GM20431 (cell line): ENCODE data around the gene LDAF1.
"Not testable (repeated sequence)": the region's sequence is repeated elsewhere in the genome, so short reads cannot be mapped to it uniquely, and the experiment has no call there.

Source experiments
- in situ Hi-C: fragments of 300-500 bp; cut with MseI, MboI; formaldehyde crosslinking; loops from one replicate; pipeline ENCODE4 v1.15.0; 2020; ENCODE audit warnings: low sequenced_read_pairs; ENCODE audit not compliant: unreplicated experiment

The LDAF1 gene

DNA sequence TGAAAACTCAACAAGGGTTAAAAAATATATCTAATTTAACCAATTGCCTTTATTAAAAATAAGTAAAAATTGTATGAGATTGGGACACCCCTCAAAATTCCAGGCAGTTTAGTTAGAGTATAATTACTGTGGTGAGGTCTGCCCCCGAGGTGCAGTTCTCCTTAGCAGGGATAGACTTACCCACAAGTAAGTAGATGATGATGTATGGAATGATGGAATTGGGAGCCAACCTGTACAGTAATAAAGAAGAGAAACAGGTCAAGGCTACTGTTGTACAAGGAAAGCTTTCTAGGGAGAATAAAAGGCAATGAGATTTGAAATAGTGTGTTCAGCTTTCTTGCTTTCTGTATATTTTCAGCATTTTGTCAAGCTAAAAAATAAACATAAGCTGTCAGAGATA is 1.8 kb downstream of the LDAF1 start:
- in situ Hi-C loops = no loop called here

GRCh38 chr16:21161211-21161610 is 2.7 kb downstream of the LDAF1 start:
- in situ Hi-C loops = no loop called here

- in situ Hi-C loops = no loop called here
Measured at GRCh38 chr16:21162661-21163151, 4.2 kb downstream of the LDAF1 start.

GRCh38 chr16:21163576-21163975 is 5.1 kb downstream of the LDAF1 start:
- in situ Hi-C loops = no loop called here

DNA sequence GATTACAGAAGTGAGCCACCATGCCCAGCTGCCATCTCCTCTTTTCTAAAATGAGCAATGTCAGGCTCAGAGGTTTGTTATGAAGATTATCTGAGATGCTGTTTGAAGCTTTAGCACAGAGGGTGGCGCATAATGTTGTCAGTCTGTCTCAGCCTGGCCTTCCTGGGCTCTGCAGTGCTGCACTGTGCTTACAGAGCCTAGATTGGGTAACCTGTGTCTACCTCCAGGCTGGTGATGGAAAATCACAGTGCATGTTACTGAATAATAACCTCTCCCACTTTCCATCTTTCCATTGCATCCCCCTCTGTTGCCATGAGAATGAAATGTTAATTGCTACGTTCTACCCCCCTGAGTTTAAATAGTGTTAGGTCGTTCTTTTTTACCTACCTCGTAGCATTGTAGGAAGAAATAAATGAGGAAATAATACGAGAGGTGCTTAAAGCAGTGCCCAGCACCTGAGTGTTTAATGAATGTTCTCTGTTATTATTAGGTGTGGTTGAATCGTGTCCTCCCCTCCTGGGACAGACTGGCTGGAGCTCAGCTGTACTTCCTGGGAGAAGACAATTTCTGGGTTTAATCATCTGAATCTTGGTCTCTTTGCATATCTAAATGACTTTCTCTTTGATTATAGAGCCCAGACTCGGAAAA is 6.2 kb downstream of the LDAF1 start:
- in situ Hi-C loops = no loop called here

DNA sequence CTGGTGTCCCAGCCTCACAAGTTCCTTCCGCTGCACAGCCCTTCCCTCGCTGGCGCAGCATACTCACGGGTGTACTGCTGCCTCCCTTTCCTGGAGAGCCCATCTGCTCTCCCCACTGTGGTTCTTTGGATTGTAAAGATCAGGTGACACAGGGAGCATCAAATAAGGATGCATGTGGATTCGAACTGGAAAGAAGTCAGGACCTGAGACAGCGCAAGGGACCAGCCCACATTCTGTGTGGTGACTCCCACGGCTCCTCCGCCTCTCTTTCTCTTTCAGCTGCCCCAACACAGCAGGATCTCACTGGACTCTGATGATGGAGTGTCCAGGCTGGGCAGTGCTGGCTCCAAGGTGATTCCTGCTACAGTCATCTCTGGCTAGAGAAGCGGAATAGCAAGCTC is 8.1 kb downstream of the LDAF1 start:
- in situ Hi-C loops = no loop called here

- in situ Hi-C loops = no loop called here
Measured at GRCh38 chr16:21167360-21167759, 8.9 kb downstream of the LDAF1 start.

GRCh38 chr16:21167929-21168602 is 9.6 kb downstream of the LDAF1 start:
- in situ Hi-C loops = no loop called here

GRCh38 chr16:21169249-21169981 is 10.9 kb downstream of the LDAF1 start:
- in situ Hi-C loops = no loop called here

DNA sequence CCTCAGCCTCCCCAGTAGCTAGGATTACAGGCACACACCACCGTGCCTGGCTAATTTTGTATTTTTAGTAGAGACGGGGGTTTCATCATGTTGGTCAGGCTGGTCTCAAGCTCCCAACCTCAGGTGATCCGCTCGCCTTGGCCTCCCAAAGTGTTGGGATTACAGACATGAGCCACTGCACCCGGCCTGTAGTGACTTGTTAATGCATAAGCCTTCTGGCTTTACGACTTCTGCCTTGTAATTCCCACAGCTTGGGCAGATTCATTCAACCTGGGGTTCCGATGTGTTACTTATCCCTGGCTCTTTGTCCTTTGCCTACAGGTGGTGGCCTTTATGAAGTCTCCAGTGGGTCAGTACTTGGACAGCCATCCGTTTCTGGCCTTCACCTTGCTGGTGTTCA is 11.6 kb downstream of the LDAF1 start:
- in situ Hi-C loops = not testable (repeated sequence)

- in situ Hi-C loops = no loop called here
Measured at GRCh38 chr16:21172650-21173049, 14.2 kb downstream of the LDAF1 start.

DNA sequence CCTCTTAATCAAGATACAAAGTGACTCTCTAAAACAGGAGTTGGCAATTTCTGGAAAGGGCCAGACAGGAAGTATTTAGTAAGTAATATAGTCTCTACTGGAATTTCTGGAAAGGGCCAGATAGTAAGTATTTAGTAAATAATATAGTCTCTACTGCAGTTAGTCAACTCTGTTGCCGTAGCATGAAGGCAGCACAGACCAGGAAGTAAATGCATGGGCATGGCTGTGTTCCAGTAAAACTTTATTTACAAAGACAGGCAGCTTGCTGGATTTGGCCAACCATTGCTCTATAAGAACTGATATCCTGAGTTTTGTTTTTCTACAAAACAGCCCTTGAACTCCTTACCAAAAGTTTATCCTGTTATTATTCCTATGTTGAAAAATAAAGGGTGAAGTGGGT is 16.9 kb downstream of the LDAF1 start:
- in situ Hi-C loops = loop anchor here (25.0 kb wide), 1 partner anchor 112 kb away; the partner anchor contains the start of gene CRYM

DNA sequence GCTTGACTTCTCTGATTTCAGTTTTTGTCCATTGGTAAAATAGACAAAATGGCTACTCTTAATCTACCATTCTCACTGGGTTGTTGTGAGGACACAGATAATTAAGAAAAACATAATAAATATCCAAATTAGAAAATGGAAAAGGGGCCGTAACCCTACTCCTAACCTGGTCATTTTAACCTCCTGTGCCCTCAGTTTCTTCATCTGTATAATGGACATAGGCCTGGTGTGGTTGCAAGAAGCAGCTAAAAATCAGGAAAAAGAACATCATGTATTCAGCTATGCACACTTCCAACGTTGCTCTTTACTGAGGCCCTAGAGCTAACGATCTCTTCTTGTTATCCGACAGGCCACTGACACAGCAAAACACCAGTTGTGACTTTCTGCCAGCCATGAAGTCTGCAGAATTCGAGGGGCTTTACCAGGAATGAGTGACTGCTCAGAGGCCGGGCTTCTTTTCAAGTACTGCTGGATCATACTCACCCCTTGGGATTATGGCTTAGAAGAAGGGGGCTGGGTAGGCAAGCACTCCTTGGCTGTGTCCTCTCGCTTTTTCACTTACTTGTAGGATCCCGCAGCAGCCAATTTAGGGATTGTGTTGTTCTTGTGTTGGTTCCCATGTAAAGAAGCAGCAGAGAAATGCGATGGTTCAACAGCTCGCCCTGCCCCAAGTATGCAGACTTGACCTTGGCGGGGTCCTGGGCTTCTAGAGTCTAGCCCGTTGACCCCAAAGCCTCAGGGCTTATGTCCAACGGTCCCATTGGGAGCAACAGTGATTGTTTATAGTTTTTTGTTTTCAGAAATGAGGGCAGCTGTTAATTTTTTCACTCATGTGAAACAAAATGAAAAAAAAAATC is 20.9 kb downstream of the LDAF1 start:
- in situ Hi-C loops = loop anchor here (25.0 kb wide), 1 partner anchor 108 kb away; the partner anchor contains the start of gene CRYM

DNA sequence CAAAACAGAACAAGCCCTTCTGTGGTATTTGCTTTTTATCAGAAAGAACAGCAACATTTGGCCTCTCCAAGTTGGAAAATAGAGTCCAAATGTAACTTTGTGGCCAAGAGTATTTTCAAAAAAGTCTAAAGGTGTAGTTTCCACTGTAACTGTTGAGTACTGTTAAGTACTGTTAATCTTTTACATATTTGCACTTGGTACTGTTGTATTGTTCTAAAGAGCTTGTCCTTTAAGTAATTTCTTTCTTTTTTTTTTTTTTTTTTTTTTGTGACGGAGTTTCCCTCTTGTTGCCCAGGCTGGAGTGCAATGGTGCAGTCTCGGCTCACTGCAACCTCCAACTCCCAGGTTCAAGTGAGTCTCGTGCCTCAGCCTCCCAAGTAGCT is 21.5 kb downstream of the LDAF1 start:
- in situ Hi-C loops = loop anchor here (25.0 kb wide), 1 partner anchor 107 kb away; the partner anchor contains the start of gene CRYM

- in situ Hi-C loops = loop anchor here (25.0 kb wide), 1 partner anchor 103 kb away; the partner anchor contains the start of gene CRYM
Measured at GRCh38 chr16:21183995-21184394, 25.5 kb downstream of the LDAF1 start.

DNA sequence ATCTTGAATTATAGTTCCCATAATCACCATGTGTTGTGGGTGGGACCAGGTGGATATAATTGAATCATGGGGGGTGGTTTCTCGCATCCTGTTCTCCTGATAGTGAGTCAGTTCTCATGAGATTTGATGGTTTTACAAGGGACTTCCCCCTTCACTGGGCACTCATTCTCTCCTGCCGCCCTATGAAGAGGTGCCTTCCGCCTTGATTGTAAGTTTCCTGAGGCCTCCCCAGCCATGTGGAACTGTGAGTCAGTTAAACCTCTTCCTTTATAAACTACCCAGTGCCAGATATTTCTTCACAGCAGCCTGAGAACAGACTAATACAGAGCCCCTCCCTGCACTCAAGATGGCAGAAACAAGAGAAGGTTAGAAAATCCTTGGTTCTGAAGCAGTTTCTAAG is 26.4 kb downstream of the LDAF1 start:
- in situ Hi-C loops = loop anchor here (25.0 kb wide), 1 partner anchor 102 kb away; the partner anchor contains the start of gene CRYM

- in situ Hi-C loops = loop anchor here (25.0 kb wide), 1 partner anchor 102 kb away; the partner anchor contains the start of gene CRYM
Measured at GRCh38 chr16:21185659-21186325, 27.3 kb downstream of the LDAF1 start.

DNA sequence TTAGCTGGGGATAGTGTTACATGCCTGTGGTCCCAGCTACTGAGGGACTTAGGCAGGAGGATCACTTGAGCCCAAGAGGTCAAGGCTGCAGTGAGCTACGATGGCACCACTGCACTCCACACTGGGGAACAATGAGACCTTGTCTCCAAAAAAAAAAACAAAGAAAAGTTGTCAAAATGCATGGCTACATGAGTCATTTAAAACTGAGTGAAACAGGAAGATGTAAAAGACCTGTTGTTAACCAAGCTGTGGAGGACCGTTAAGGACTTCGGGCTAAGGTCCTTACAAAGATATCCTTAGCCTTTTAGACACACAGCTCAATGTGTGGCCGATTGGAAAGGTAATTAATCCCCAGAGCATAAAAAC is 27.8 kb downstream of the LDAF1 start:
- in situ Hi-C loops = loop anchor here (25.0 kb wide), 1 partner anchor 101 kb away; the partner anchor contains the start of gene CRYM

GRCh38 chr16:21189311-21189710 is 30.8 kb downstream of the LDAF1 start:
- in situ Hi-C loops = loop anchor here (25.0 kb wide), 1 partner anchor 98 kb away; the partner anchor contains the start of gene CRYM
